Measurements from ENCODE around the gene HOXA11.
A peak's percentile ranks its signal among the peaks of the same experiment; 100 is the strongest.

The HOXA11 gene

DNA sequence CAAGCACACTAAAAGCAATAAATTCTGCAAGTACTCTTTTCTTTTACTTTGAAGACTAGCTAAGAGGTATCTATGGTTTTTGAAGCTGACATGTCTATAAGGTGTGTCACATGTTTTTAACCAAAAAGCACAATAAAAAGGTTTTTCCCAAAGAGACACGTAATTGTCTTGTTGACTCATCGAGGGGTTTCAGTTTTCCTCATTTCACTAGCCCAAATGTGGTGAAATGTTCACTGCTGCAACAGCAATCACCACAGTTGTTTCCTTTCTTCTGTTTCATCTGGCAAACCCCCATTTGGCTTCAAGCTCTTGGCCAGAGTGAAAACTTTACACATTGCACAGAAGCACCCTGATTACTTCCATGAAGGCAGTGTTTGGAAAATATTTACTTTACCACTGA is 50.6 kb downstream of the HOXA11 start:
- no peak for DNase-seq (ENCODE audit: low read depth in 1 of 2, low spot score in 1 of 2)
- in situ Hi-C loops (cut with HindIII; ENCODE audit: low pct_unique_long_range_greater_than_20kb, low sequenced_read_pairs): no loop called here
- TF ChIP-seq JUND (IDR thresholded peaks at IDR 0.05; ENCODE audit: low read depth): no peak

DNA sequence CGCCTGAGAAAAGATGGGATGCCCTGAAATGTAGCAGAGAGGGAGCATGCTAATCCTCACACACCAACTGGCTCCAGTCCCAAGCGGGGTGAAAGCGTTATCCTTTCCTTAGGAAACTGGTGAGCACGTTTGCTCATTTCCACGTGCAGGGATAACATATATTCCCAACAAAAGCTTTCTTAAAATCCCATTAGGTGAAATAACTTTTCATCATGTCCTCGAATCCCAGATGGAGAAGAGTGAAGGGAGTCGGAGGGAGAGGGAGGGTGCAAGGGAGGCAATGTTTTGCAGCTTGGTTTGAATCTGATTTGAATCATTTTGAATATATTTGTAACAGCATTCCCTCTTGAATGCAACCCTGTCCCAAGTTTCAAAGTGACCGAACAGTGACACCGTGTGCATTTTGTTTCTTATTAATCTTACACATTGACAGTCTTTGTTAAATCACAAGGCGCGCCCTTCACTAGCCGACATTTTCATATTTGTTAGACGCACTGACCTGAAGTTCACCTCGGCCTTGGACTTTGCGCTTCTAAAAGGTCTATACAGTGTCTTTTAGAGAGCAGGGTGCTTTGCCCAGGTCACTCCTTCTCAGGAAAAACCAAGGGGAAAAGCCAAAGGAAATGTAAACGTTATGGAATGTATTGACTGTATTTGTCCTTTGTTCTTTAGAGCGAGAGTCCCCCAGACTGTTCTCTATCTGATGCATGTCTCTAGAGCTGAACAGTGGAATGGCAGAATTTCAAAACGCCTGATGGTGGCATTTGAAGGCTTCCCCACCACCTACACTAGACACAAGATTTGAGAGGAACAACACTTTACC is 51.4 kb downstream of the HOXA11 start:
- in situ Hi-C loops (cut with HindIII; ENCODE audit: low pct_unique_long_range_greater_than_20kb, low sequenced_read_pairs): no loop called here
- peak in 1 of 2 experiments; percentile 58 for DNase-seq (ENCODE audit: low read depth in 1 of 2, low spot score in 1 of 2)
- no peak for TF ChIP-seq JUND (IDR thresholded peaks at IDR 0.05; ENCODE audit: low read depth)

DNA sequence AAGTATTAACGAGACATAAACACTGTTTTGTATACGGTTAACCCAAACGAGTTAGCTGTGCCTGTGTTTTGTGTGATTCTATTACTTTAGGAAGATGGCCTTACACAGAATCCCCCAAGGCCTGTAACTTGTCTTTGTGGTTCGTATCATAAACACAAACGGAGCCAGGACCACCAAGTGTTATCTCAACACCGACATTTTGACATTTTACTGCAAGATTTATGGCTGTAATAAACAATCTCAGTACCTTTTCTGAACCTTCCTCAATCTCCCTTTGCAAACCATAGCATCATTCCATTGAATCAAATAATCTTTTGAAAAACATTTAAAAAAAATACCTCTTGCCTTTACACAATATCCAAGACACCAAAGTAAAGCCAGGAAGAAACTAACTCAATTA is 52.1 kb downstream of the HOXA11 start:
- no peak for TF ChIP-seq JUND (IDR thresholded peaks at IDR 0.05; ENCODE audit: low read depth)
- no peak for DNase-seq (ENCODE audit: low read depth in 1 of 2, low spot score in 1 of 2)
- in situ Hi-C loops (cut with HindIII; ENCODE audit: low pct_unique_long_range_greater_than_20kb, low sequenced_read_pairs): no loop called here

DNA sequence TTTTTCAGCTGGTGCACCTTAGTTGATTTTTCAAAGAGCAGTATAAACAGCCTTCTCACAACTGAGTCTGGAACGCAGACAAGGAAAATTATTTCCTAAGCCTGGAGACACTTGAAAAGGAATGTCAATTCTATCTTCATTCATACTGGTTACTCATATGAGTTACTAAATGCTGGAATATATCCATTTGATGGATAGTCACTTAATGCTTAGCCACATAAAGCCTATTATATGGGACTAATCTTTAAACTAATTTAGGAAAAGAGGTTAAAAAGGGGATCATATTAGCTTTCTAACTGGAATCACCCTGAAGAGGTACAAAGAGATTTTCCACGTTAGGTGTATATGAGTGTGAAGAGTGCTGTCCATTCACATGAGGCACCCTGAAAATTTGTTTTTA is 52.8 kb downstream of the HOXA11 start:
- DNase-seq (ENCODE audit: low read depth in 1 of 2, low spot score in 1 of 2): no peak
- in situ Hi-C loops (cut with HindIII; ENCODE audit: low pct_unique_long_range_greater_than_20kb, low sequenced_read_pairs): no loop called here

DNA sequence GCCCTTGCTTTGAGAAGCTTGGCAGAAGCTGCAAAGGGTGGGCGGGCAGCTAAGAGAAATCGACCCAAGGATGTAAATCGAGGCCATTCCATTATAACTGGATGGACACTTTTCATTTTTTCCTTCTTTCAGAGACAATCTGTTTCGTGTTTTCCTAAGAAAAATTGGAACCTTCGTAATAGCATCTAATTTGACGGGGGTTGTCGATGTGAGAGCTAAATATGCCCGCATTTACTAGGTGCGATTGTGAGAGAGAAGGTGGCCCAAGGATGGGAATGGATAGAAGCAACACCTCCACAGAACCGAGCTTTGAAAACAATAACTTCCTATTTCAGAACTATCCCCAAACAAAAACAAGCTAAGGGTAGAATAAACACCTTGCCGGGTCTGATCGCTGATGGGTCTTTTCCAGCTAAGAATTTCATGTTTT is 53.6 kb downstream of the HOXA11 start:
- no peak for DNase-seq (ENCODE audit: low read depth in 1 of 2, low spot score in 1 of 2)
- no peak for TF ChIP-seq JUND (IDR thresholded peaks at IDR 0.05; ENCODE audit: low read depth)
- in situ Hi-C loops (cut with HindIII; ENCODE audit: low pct_unique_long_range_greater_than_20kb, low sequenced_read_pairs): no loop called here

More for the DNA sequence above, 52.8 kb downstream of the HOXA11 start:
- TF ChIP-seq JUND (IDR thresholded peaks at IDR 0.05; ENCODE audit: low read depth): no peak
